HepG2 (cell line): ENCODE data around the gene GART. TPM values are rescaled to one million over a fixed set of nuclear protein-coding genes. Genes with fewer than 3 reads are reported as not detected.

Source experiments
- BHLHE40 ChIP-seq: IDR thresholded peaks from 2 replicates; pipeline ENCODE4 v1.6.1; 2011; ENCODE audit warnings: low read length, improper control_type of control experiment
- CBFB ChIP-seq: sonication (generic); formaldehyde crosslinking; IDR thresholded peaks from 2 replicates; pipeline ENCODE4 v1.4.0; 2020; ENCODE audit warnings: missing genetic modification reagents
- EHMT2 ChIP-seq: fragments of 200-600 bp; sonication (generic); IDR thresholded peaks from 2 replicates; pipeline ENCODE4 v1.7.0; 2017; ENCODE audit warnings: antibody characterized with exemption, low read depth, low read length, borderline replicate concordance
- GATA4 ChIP-seq: sonication (generic); IDR thresholded peaks from 2 replicates; pipeline ENCODE4 v1.6.1; 2016; ENCODE audit warnings: antibody characterized with exemption, low read depth, borderline replicate concordance
- HCFC1 ChIP-seq: fragments of 150-350 bp; IDR thresholded peaks from 2 replicates; pipeline ENCODE4 v1.6.1; 2014; ENCODE audit warnings: low read depth, low read length
- HNF4A ChIP-seq: sonication (generic); formaldehyde crosslinking; IDR thresholded peaks from 2 replicates; pipeline ENCODE4 v1.4.0; 2020; ENCODE audit warnings: missing genetic modification reagents
- MTF1 ChIP-seq: sonication (generic); formaldehyde crosslinking; IDR thresholded peaks from 2 replicates; pipeline ENCODE4 v1.5.0; 2020; ENCODE audit warnings: missing genetic modification reagents
- POGZ ChIP-seq: sonication (generic); formaldehyde crosslinking; IDR thresholded peaks from 2 replicates; pipeline ENCODE4 v1.4.0; 2020; ENCODE audit warnings: mild to moderate bottlenecking, missing genetic modification reagents
- ZBTB7A ChIP-seq: sonication (generic); formaldehyde crosslinking; IDR thresholded peaks from 2 replicates; pipeline ENCODE4 v1.8.0; 2022; ENCODE audit warnings: mild to moderate bottlenecking, missing genetic modification reagents
- ZNF350 ChIP-seq: sonication (generic); formaldehyde crosslinking; IDR thresholded peaks from 2 replicates; pipeline ENCODE4 v1.4.0; 2020; ENCODE audit warnings: mild to moderate bottlenecking, low read depth, missing genetic modification reagents, borderline replicate concordance
- ZNF775 ChIP-seq: sonication (generic); formaldehyde crosslinking; IDR thresholded peaks from 2 replicates; pipeline ENCODE4 v1.4.0; 2020; ENCODE audit warnings: missing genetic modification reagents, mild to moderate bottlenecking, moderate library complexity, borderline replicate concordance
- ZNF780A ChIP-seq: sonication (generic); formaldehyde crosslinking; IDR thresholded peaks from 2 replicates; pipeline ENCODE4 v1.8.0; 2022; ENCODE audit warnings: mild to moderate bottlenecking, missing genetic modification reagents, moderate library complexity
- polyA plus RNA-seq, 8 experiments: library from polyadenylated mRNA; depleted of rRNA in 3 of 8; stranded (reverse) in 7 of 8; unstranded in 1 of 8; fragments of >200 nt; fragmentation: Illumina TruSeq in 4 of 8; extraction: Trizol in 4 of 8; gene quantifications; 2 replicates each; pipeline versions ENCODE4 v1.2.1 to v1.2.3, GENCODE V29; 2011 to 2016; ENCODE audit warnings: low read depth in 4 of 8, missing spikeins in 1 of 8, mixed read lengths in 1 of 8; ENCODE audit not compliant: insufficient read depth in 1 of 8
- total RNA-seq, 5 experiments: library from RNA; depleted of rRNA; stranded (reverse); fragments of >200 nt; fragmentation: Illumina TruSeq; extraction: Trizol; gene quantifications; 2 replicates each; pipeline ENCODE4 v1.2.3, GENCODE V29; 2016; ENCODE audit warnings: low read depth in 1 of 5
- TF ChIP-seq, protein P1 (sequence below): sonication (generic); formaldehyde crosslinking; IDR thresholded peaks from 2 replicates; pipeline ENCODE4 v1.4.0; 2020; ENCODE audit warnings: missing genetic modification reagents, borderline replicate concordance
- TF ChIP-seq, protein P2 (sequence below): sonication (generic); formaldehyde crosslinking; IDR thresholded peaks from 2 replicates; pipeline ENCODE4 v1.5.1; 2020; ENCODE audit warnings: mild to moderate bottlenecking, missing genetic modification reagents, moderate library complexity
- TF ChIP-seq, protein P3 (sequence below), 2 experiments: fragments of 450-650 bp in 1 of 2; sonication (generic) in 1 of 2; formaldehyde crosslinking; IDR thresholded peaks; 2 replicates each; pipeline versions ENCODE4 v1.5.0 to v1.8.0; 2020 to 2022; ENCODE audit warnings: mild to moderate bottlenecking in 1 of 2, missing genetic modification reagents in 1 of 2
- TF ChIP-seq, protein P4 (sequence below): sonication (generic); formaldehyde crosslinking; IDR thresholded peaks from 2 replicates; pipeline ENCODE4 v1.5.0; 2020; ENCODE audit warnings: mild to moderate bottlenecking, missing genetic modification reagents, borderline replicate concordance

Gene GART
- total and polyA plus RNA-seq, 2 of the 13 experiments (the other 11 are each of a cell fraction or from before 2014, with no cell fraction given) = 17.9 to 109 TPM

DNA sequence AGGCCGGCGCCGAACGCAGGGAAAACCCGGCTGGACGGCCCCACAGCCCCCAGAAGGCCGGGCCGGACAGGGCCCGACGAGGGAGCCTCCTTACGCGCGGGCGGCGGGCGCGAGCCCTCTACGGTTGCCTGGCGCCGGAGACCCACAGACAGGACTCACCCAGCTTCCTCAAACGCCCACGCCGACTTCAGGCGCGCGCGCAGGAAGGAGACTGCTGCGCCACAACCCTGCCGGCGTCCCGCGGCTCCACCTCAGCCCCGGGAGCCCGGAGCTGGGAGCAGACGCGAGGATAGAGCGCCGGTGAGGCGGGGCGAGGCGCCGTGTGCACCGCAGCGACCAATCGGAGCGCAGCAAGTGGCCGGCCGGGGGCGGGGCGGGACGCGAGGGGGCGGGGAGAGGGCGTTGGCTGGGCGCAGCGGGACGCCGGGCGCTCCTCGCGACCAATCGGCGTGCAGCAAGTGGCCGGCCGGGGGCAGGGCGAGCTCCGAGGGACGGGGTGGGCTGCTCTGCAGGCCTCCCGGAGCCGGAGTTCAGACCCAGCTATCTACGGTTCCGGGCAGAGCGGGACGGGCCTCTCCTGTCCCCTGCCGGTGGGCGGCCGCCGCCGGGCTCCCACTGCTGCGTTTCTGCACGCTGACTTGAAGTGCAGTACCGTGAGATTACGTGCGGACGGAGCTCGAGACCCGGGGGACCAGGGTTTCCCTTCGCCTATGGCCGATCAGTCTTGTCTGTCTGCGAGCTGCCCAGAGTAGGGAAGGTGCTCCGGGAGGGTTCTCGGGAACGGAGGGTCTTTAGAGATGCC, 62.0 kb downstream of the GART start, which contains the start of gene TMEM50B (continued):
- TF ChIP-seq ZNF775 (CRISPR knock-in tag) (no peak), HNF4A (no peak), ZNF350 (CRISPR knock-in tag) (0 out of 2 replicates have a peak, but pooled peaks have one; percentile 30), CBFB (CRISPR knock-in tag) (no peak; the same call in 1 of the 2 replicates), MTF1 (peak; percentile 87; the same call in 1 of the 2 replicates), GATA4 (peak; percentile 12; the same call in 1 of the 2 replicates), ZNF780A (CRISPR knock-in tag) (0 out of 2 replicates have a peak, but pooled peaks have one; percentile 59), ZBTB7A (no peak), POGZ (CRISPR knock-in tag) (no peak; the same call in 1 of the 2 replicates), EHMT2 (no peak), BHLHE40 (no peak), HCFC1 (peak; percentile 21; the same call in 1 of the 2 replicates)
- TF ChIP-seq, protein P1, sequence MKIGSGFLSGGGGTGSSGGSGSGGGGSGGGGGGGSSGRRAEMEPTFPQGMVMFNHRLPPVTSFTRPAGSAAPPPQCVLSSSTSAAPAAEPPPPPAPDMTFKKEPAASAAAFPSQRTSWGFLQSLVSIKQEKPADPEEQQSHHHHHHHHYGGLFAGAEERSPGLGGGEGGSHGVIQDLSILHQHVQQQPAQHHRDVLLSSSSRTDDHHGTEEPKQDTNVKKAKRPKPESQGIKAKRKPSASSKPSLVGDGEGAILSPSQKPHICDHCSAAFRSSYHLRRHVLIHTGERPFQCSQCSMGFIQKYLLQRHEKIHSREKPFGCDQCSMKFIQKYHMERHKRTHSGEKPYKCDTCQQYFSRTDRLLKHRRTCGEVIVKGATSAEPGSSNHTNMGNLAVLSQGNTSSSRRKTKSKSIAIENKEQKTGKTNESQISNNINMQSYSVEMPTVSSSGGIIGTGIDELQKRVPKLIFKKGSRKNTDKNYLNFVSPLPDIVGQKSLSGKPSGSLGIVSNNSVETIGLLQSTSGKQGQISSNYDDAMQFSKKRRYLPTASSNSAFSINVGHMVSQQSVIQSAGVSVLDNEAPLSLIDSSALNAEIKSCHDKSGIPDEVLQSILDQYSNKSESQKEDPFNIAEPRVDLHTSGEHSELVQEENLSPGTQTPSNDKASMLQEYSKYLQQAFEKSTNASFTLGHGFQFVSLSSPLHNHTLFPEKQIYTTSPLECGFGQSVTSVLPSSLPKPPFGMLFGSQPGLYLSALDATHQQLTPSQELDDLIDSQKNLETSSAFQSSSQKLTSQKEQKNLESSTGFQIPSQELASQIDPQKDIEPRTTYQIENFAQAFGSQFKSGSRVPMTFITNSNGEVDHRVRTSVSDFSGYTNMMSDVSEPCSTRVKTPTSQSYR (CRISPR knock-in tag) = 0 out of 2 replicates have a peak, but pooled peaks have one; percentile 8
- TF ChIP-seq, protein P2, sequence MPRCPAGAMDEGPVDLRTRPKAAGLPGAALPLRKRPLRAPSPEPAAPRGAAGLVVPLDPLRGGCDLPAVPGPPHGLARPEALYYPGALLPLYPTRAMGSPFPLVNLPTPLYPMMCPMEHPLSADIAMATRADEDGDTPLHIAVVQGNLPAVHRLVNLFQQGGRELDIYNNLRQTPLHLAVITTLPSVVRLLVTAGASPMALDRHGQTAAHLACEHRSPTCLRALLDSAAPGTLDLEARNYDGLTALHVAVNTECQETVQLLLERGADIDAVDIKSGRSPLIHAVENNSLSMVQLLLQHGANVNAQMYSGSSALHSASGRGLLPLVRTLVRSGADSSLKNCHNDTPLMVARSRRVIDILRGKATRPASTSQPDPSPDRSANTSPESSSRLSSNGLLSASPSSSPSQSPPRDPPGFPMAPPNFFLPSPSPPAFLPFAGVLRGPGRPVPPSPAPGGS = no peak
- TF ChIP-seq, protein P3, sequence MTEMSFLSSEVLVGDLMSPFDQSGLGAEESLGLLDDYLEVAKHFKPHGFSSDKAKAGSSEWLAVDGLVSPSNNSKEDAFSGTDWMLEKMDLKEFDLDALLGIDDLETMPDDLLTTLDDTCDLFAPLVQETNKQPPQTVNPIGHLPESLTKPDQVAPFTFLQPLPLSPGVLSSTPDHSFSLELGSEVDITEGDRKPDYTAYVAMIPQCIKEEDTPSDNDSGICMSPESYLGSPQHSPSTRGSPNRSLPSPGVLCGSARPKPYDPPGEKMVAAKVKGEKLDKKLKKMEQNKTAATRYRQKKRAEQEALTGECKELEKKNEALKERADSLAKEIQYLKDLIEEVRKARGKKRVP (CRISPR knock-in tag; IDR thresholded peaks at IDR 0.05) = peak in 1 of 2 experiments; percentile 59; a peak in 1 of 4 replicates
- TF ChIP-seq, protein P4, sequence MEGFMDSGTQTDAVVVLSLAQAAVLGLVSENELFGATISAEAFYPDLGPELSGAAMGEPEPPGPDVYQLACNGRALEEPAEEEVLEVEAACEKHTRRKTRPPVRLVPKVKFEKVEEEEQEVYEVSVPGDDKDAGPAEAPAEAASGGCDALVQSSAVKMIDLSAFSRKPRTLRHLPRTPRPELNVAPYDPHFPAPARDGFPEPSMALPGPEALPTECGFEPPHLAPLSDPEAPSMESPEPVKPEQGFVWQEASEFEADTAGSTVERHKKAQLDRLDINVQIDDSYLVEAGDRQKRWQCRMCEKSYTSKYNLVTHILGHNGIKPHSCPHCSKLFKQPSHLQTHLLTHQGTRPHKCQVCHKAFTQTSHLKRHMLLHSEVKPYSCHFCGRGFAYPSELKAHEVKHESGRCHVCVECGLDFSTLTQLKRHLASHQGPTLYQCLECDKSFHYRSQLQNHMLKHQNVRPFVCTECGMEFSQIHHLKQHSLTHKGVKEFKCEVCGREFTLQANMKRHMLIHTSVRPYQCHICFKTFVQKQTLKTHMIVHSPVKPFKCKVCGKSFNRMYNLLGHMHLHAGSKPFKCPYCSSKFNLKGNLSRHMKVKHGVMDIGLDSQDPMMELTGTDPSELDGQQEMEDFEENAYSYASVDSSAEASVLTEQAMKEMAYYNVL (CRISPR knock-in tag) = no peak
